PC-3 (cell line): ENCODE measurements around the gene CYTIP. TPM values are rescaled to one million over a fixed set of nuclear protein-coding genes. Genes with fewer than 3 reads are reported as not detected.

Experiments
- ATAC-seq: fragments of 200-7000 bp; cut with Tn5 transposase; 2 replicates; pipeline ENCODE4 v1.9.1; 2020; ENCODE audit warnings: mild to moderate bottlenecking, moderate library complexity
- BruUV-seq: library from RNA; stranded (reverse); fragments of 400-500 nt; replicated peaks from 2 replicates; lab custom pipeline; 2021; lab: Mats Ljungman, UMichigan
- CTCF ChIA-PET: fragments of 300-600 bp; sonication (Branson Sonifier 250); formaldehyde crosslinking; loops from one replicate; lab custom pipeline; 2022; ENCODE audit warnings: antibody characterized with exemption; lab: Charles Lee
- POLR2A ChIA-PET: fragments of 300-600 bp; sonication (Branson Sonifier 250); formaldehyde crosslinking; loops from one replicate; lab custom pipeline; 2022; ENCODE audit warnings: antibody characterized with exemption; ENCODE audit not compliant: unreplicated experiment; lab: Charles Lee
- DNase-seq: peaks from one replicate; pipeline ENCODE4 v3.0.0-alpha.2; 2015
- H2AFZ ChIP-seq: fragments of 300-600 bp; sonication (generic); 2 replicates; pipeline ENCODE4 v1.6.0; 2016; ENCODE audit warnings: antibody characterized with exemption, low read length
- H3F3A ChIP-seq: fragments of 300-600 bp; sonication (generic); one replicate; pipeline ENCODE4 v1.6.0; 2017; ENCODE audit warnings: antibody characterized with exemption, low read length, control low read depth, mild to moderate bottlenecking; ENCODE audit not compliant: unreplicated experiment
- H3K27ac ChIP-seq: fragments of 300-600 bp; sonication (generic); 2 replicates; pipeline ENCODE4 v1.5.1; 2016; ENCODE audit warnings: mild to moderate bottlenecking, low read length
- H3K27me3 ChIP-seq: fragments of 300-600 bp; sonication (generic); 2 replicates; pipeline ENCODE4 v1.6.1; 2016; ENCODE audit warnings: low read length, mixed read lengths
- H3K36me3 ChIP-seq: fragments of 300-600 bp; sonication (generic); 2 replicates; pipeline ENCODE4 v1.6.1; 2016; ENCODE audit warnings: low read depth, mixed run types, low read length, mixed read lengths
- H3K4me1 ChIP-seq: fragments of 300-600 bp; sonication (generic); 2 replicates; pipeline ENCODE4 v1.5.1; 2016; ENCODE audit warnings: low read length; ENCODE audit not compliant: insufficient read depth
- H3K4me2 ChIP-seq: fragments of 300-600 bp; sonication (generic); 2 replicates; pipeline ENCODE4 v1.6.0; 2016; ENCODE audit warnings: low read length
- H3K4me3 ChIP-seq: fragments of 300-600 bp; sonication (generic); 2 replicates; pipeline ENCODE4 v1.5.1; 2016; ENCODE audit warnings: mild to moderate bottlenecking, low read length, mixed read lengths
- H3K79me2 ChIP-seq: fragments of 300-600 bp; sonication (generic); 2 replicates; pipeline ENCODE4 v1.6.1; 2017; ENCODE audit warnings: low read length, mixed read lengths
- H3K9ac ChIP-seq: fragments of 300-600 bp; sonication (generic); 2 replicates; pipeline ENCODE4 v1.6.0; 2016; ENCODE audit warnings: mild to moderate bottlenecking, low read length
- H3K9me2 ChIP-seq: fragments of 300-600 bp; sonication (generic); replicated peaks from 2 replicates; pipeline ENCODE4 v1.6.1; 2016; ENCODE audit warnings: mixed run types, low read length, mixed read lengths
- H3K9me3 ChIP-seq: fragments of 300-600 bp; sonication (generic); 2 replicates; pipeline ENCODE4 v1.6.1; 2016; ENCODE audit warnings: low read length, mixed read lengths
- H4K20me1 ChIP-seq: fragments of 300-600 bp; sonication (generic); 2 replicates; pipeline ENCODE4 v1.6.1; 2016; ENCODE audit warnings: low read length, mixed read lengths
- CTCF ChIP-seq: fragments of 300-600 bp; sonication (generic); conservative IDR thresholded peaks from 2 replicates; pipeline ENCODE4 v1.5.1; 2017; ENCODE audit warnings: antibody characterized with exemption, low read depth, mild to moderate bottlenecking, low read length
- EZH2 ChIP-seq: fragments of 300-600 bp; sonication (generic); IDR thresholded peaks from one replicate; pipeline ENCODE4 v1.6.1; 2017; ENCODE audit warnings: antibody characterized with exemption, mild to moderate bottlenecking, low read length; ENCODE audit not compliant: unreplicated experiment
- EZH2phosphoT487 ChIP-seq: fragments of 300-600 bp; sonication (generic); IDR thresholded peaks from 2 replicates; pipeline ENCODE4 v1.6.1; 2018; ENCODE audit warnings: mild to moderate bottlenecking, antibody characterized with exemption, low read length, borderline replicate concordance
- intact Hi-C: fragments of 100-400 bp; cut with micrococcal nuclease; formaldehyde crosslinking; loops from 2 replicates; pipeline ENCODE4 v1.9.0; 2023
- total RNA-seq: library from RNA; depleted of rRNA; stranded (reverse); fragments of >200 nt; gene quantifications from 2 replicates; pipeline ENCODE4 v1.2.3, GENCODE V29; 2014

Gene CYTIP
- total RNA-seq, 1 experiment from 2014 or later: 0.26 TPM

- H3K9ac ChIP-seq: no peak overlapping the region
- CTCF ChIA-PET: no interaction called here
- POLR2A ChIA-PET: no interaction called here
- no peaks in the 10 kb centered on the region for H3K9me2 ChIP-seq
- H3K27ac ChIP-seq: no peak overlapping the region
- H3F3A ChIP-seq: no peaks in the 10 kb centered on the region
- no peaks in the 10 kb centered on the region for H3K36me3 ChIP-seq
- BruUV-seq: no TSS peak
- no peaks in the 10 kb centered on the region for H3K9me3 ChIP-seq
- H2AFZ ChIP-seq: no peak overlapping the region
- H4K20me1 ChIP-seq: no peaks in the 10 kb centered on the region
- ATAC-seq (no peak), DNase-seq (no peak)
- TF ChIP-seq EZH2phosphoT487: no peak
- H3K79me2 ChIP-seq: no peaks in the 10 kb centered on the region
- intact Hi-C loops: no loop called here
- H3K4me3 ChIP-seq: no peak overlapping the region
- no peak overlapping the region for H3K4me2 ChIP-seq
- H3K4me1 ChIP-seq: peaks cover 5% of the 10 kb centered on the region; the same call in 1 of the 2 replicates
- H3K27me3 ChIP-seq: no peaks in the 10 kb centered on the region
Observed at GRCh38 chr2:157473581-157473980, 29.7 kb upstream of the CYTIP start.

- Histone ChIP-seq H3K9me3 (no peaks in the 10 kb centered on the region), H3K4me1 (peaks cover 5% of the 10 kb centered on the region; the same call in 1 of the 2 replicates), H3K4me3 (no peak overlapping the region), H4K20me1 (no peaks in the 10 kb centered on the region), H3K79me2 (no peaks in the 10 kb centered on the region), H3F3A (no peaks in the 10 kb centered on the region), H3K9ac (no peak overlapping the region), H3K4me2 (no peak overlapping the region), H3K27me3 (no peaks in the 10 kb centered on the region), H2AFZ (no peak overlapping the region), H3K27ac (no peak overlapping the region), H3K36me3 (no peaks in the 10 kb centered on the region), H3K9me2 (no peaks in the 10 kb centered on the region)
- no peak for TF ChIP-seq CTCF
- no peak for TF ChIP-seq EZH2
- no peak for TF ChIP-seq EZH2phosphoT487
- POLR2A ChIA-PET: no interaction called here
- CTCF ChIA-PET: no interaction called here
- no TSS peak for BruUV-seq
- ATAC-seq: no peak
- intact Hi-C loops: no loop called here
- no peak for DNase-seq
Observed at GRCh38 chr2:157471078-157471477, 27.2 kb upstream of the CYTIP start.

- H3K79me2 ChIP-seq: no peaks in the 10 kb centered on the region
- H3F3A ChIP-seq: no peaks in the 10 kb centered on the region
- no peaks in the 10 kb centered on the region for H3K27me3 ChIP-seq
- CTCF ChIA-PET: no interaction called here
- H3K4me2 ChIP-seq: no peak overlapping the region
- intact Hi-C loops: no loop called here
- H3K36me3 ChIP-seq: no peaks in the 10 kb centered on the region
- H3K4me3 ChIP-seq: no peak overlapping the region
- TF ChIP-seq EZH2: no peak
- TF ChIP-seq EZH2phosphoT487: no peak
- no peak for TF ChIP-seq CTCF
- no peaks in the 10 kb centered on the region for H4K20me1 ChIP-seq
- H2AFZ ChIP-seq: no peak overlapping the region
- peaks cover 5% of the 10 kb centered on the region; the same call in 1 of the 2 replicates for H3K4me1 ChIP-seq
- no peaks in the 10 kb centered on the region for H3K9me2 ChIP-seq
- no TSS peak for BruUV-seq
- no peak for ATAC-seq
- POLR2A ChIA-PET: no interaction called here
- DNase-seq: no peak
- H3K9ac ChIP-seq: no peak overlapping the region
- no peak overlapping the region for H3K27ac ChIP-seq
- no peaks in the 10 kb centered on the region for H3K9me3 ChIP-seq
Observed at GRCh38 chr2:157470321-157470720, 26.4 kb upstream of the CYTIP start.
